T-helper 2 cell treated with Interferon-gamma antibody and Interleukin-4, amounts not matched to agents 100 ng/mL and 5 ng/mL, for 36 hours (primary cell): ENCODE results near the gene SPTLC1. TPM values are rescaled to one million over a fixed set of nuclear protein-coding genes. Genes with fewer than 3 reads are reported as not detected.

ENCODE experiments used
- intact Hi-C: fragments of 100-400 bp; cut with micrococcal nuclease; formaldehyde crosslinking; loops from one replicate; pipeline ENCODE4 v1.15.1; 2023
- total RNA-seq: library from RNA; stranded (reverse); gene quantifications from 2 replicates; pipeline ENCODE4 v1.2.3, GENCODE V29; 2022

SPTLC1 gene
- total RNA-seq, 1 donor from 2014 or later: 64.6 TPM

- intact Hi-C loops: no loop called here
Observed at GRCh38 chr9:91991721-91992341, 123.4 kb downstream of the SPTLC1 start.

- intact Hi-C loops: no loop called here
Observed at GRCh38 chr9:91986248-91986647, 129.0 kb downstream of the SPTLC1 start.

DNA sequence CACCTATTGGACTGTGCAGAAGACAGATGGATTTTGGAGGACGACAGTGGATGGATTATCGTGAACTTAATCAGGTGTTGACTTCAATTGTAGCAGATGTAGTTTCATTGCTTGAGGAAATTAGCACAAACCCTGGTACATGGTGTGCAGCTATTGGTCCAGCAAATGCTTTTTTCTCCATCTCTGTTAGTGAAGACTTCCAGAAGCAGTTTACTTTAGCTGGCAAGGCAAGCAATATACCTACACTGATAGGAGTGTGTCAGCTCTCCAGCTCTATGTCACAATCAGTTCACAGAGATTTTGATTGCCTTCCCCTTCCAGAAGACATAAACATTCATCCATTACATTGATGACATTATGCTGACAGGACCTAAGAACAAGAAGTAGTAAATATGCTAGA lies 129.5 kb downstream of the SPTLC1 start:
- intact Hi-C loops: no loop called here

Other genes with a start within 250 kb of the SPTLC1 start
- 0.09 and 0.18 TPM in 2 replicates for gene ROR2, start 165.2 kb downstream of the SPTLC1 start, total RNA-seq
- 133 and 136 TPM in 2 replicates for gene IARS1, start 178.3 kb upstream of the SPTLC1 start, total RNA-seq
- gene NOL8, start 209.9 kb upstream of the SPTLC1 start, total RNA-seq: 59.7 and 68.3 TPM in 2 replicates
- gene CENPP, start 210.5 kb upstream of the SPTLC1 start, total RNA-seq: 26.9 and 27.2 TPM in 2 replicates